Panc1 (cell line): Measurements from ENCODE around the gene CPSF3. TPM values are rescaled to one million over a fixed set of nuclear protein-coding genes. Genes with fewer than 3 reads are reported as not detected.

Source experiments
- ATAC-seq: fragments of 200-7000 bp; cut with Tn5 transposase; 2 replicates; pipeline ENCODE4 v1.9.1; 2020; ENCODE audit warnings: mild to moderate bottlenecking, moderate library complexity
- Bru-seq: library from RNA; stranded (reverse); fragments of 400-500 nt; gene quantifications from one replicate; lab custom pipeline; 2021; lab: Mats Ljungman, UMichigan
- BruChase-seq, 2 experiments: library from RNA; stranded (reverse); fragments of 400-500 nt; gene quantifications; one replicate each; lab custom pipeline; 2021; lab: Mats Ljungman, UMichigan
- BruUV-seq: library from RNA; stranded (reverse); fragments of 400-500 nt; replicated peaks from 2 replicates; lab custom pipeline; 2021; lab: Mats Ljungman, UMichigan
- CTCF ChIA-PET: fragments of 300-600 bp; sonication (Branson Sonifier 250); formaldehyde crosslinking; loops from one replicate; lab custom pipeline; 2022; ENCODE audit warnings: antibody characterized with exemption; lab: Charles Lee
- POLR2A ChIA-PET: fragments of 300-600 bp; sonication (Branson Sonifier 250); formaldehyde crosslinking; loops from one replicate; lab custom pipeline; 2022; ENCODE audit warnings: antibody characterized with exemption; lab: Charles Lee
- DNase-seq: peaks from one replicate; pipeline ENCODE4 v3.0.0-alpha.2; 2010; ENCODE audit warnings: low read depth, low spot score
- H3K27ac ChIP-seq: 2 replicates; pipeline ENCODE4 v1.5.1; 2011; ENCODE audit warnings: mild to moderate bottlenecking, low read length, inconsistent platforms
- H3K27me3 ChIP-seq: fragments of 200-500 bp; sonication (Bioruptor generic); 2 replicates; pipeline ENCODE4 v1.6.0; 2014; ENCODE audit warnings: low read length, inconsistent platforms; ENCODE audit not compliant: control insufficient read depth, insufficient read depth
- H3K36me3 ChIP-seq: fragments of 200-500 bp; sonication (Bioruptor generic); 2 replicates; pipeline ENCODE4 v1.5.1; 2014; ENCODE audit warnings: inconsistent platforms, mild to moderate bottlenecking, low read length, moderate library complexity; ENCODE audit not compliant: control insufficient read depth, insufficient read depth
- H3K4me1 ChIP-seq: 2 replicates; pipeline ENCODE4 v1.5.1; 2011; ENCODE audit warnings: inconsistent platforms, mild to moderate bottlenecking, low read length, moderate library complexity; ENCODE audit not compliant: control insufficient read depth, insufficient read depth
- H3K4me3 ChIP-seq, 2 experiments: 2 replicates each; pipeline ENCODE4 v1.5.1; 2011 to 2012; ENCODE audit warnings: low read depth in 2 of 2, low read length in 2 of 2, mild to moderate bottlenecking in 2 of 2, inconsistent platforms in 1 of 2, moderate library complexity in 1 of 2
- H3K9me3 ChIP-seq: fragments of 200-500 bp; sonication (Bioruptor generic); 2 replicates; pipeline ENCODE4 v1.5.1; 2014; ENCODE audit warnings: low read depth, mild to moderate bottlenecking, inconsistent platforms, low read length, moderate library complexity; ENCODE audit not compliant: control insufficient read depth, insufficient read depth
- CTCF ChIP-seq: fragments of 450-650 bp; IDR thresholded peaks from 2 replicates; pipeline ENCODE4 v1.5.1; 2017; ENCODE audit warnings: mild to moderate bottlenecking
- POLR2AphosphoS5 ChIP-seq: IDR thresholded peaks from 2 replicates; pipeline ENCODE4 v1.6.1; 2012; ENCODE audit warnings: mild to moderate bottlenecking, low read depth, low read length, moderate library complexity
- REST ChIP-seq, 2 experiments: IDR thresholded peaks; 2 replicates each; pipeline ENCODE4 v1.6.1; 2011 to 2012; ENCODE audit warnings: low read depth in 2 of 2, control low read depth in 1 of 2, low read length in 1 of 2, mild to moderate bottlenecking in 1 of 2, moderate library complexity in 1 of 2; ENCODE audit not compliant: insufficient read depth in 1 of 2
- SIN3A ChIP-seq: IDR thresholded peaks from 2 replicates; pipeline ENCODE4 v1.6.1; 2012; ENCODE audit warnings: low read depth, mild to moderate bottlenecking, low read length, moderate library complexity, borderline replicate concordance; ENCODE audit not compliant: insufficient read depth
- TCF7L2 ChIP-seq: IDR thresholded peaks from 2 replicates; pipeline ENCODE4 v1.6.1; 2011; ENCODE audit warnings: mild to moderate bottlenecking, low read depth, low read length, inconsistent platforms
- in situ Hi-C: cut with HindIII; loops from 2 replicates; pipeline ENCODE4 v1.10.0; 2016; ENCODE audit warnings: low sequenced_read_pairs, low pct_unique_long_range_greater_than_20kb
- intact Hi-C: fragments of 100-400 bp; cut with micrococcal nuclease; formaldehyde crosslinking; loops from one replicate; pipeline ENCODE4 v1.10.0; 2022; ENCODE audit not compliant: unreplicated experiment
- long read RNA-seq: library from polyadenylated mRNA; unstranded; transcript quantifications from one replicate; pipeline ENCODE4 v2.0.0, GENCODE V29; 2021; ENCODE audit not compliant: unreplicated experiment
- polyA plus RNA-seq: library from polyadenylated mRNA; unstranded; fragments of >200 nt; gene quantifications from one replicate; pipeline ENCODE4 v1.2.1, GENCODE V29; 2012; ENCODE audit warnings: missing spikeins; ENCODE audit not compliant: insufficient read length
- total RNA-seq: library from RNA; stranded (reverse); gene quantifications from one replicate; pipeline ENCODE4 v1.2.1, GENCODE V29; 2021; ENCODE audit not compliant: unreplicated experiment

CPSF3 gene
- total RNA-seq (54.1 TPM), Bru-seq, nascent RNA (percentile 71 among the genes with signal in this experiment), BruChase-seq, experiment 1, labeled RNA remaining after a 2-hour chase (percentile 70 among the genes with signal in this experiment), BruChase-seq, experiment 2, labeled RNA remaining after a 6-hour chase (percentile 81 among the genes with signal in this experiment)
- polyA plus RNA-seq: 40.6 TPM
- long read RNA-seq, transcript CPSF3-201 (18 exons, 2,345 nt): major isoform, 148 of 221 reads
- long read RNA-seq, partial matches to known transcripts: 56 of 221 reads
- long read RNA-seq, other reads (novel, unspliced or antisense): 17 of 221 reads

- no peak for TF ChIP-seq TCF7L2
- TF ChIP-seq POLR2AphosphoS5: peak; percentile 77
- TF ChIP-seq SIN3A: peak; percentile 78; the same call in 1 of the 2 replicates
- no peak for TF ChIP-seq CTCF
- in situ Hi-C loops: no loop called here
- Histone ChIP-seq H3K27ac (peak within 1 kb of the TSS; percentile 96), H3K27me3 (no peaks in the 10 kb centered on the region), H3K9me3 (no peaks in the 10 kb centered on the region), H3K36me3 (peaks cover 8% of the 10 kb centered on the region; the same call in 1 of the 2 replicates), H3K4me3 (peak within 1 kb of the TSS; percentile 86 to 99), H3K4me1 (peaks cover 13% of the 10 kb centered on the region)
- POLR2A ChIA-PET: interaction anchor here (0.6 kb wide), 1 partner anchor 56 kb away, joined by 3 read pairs; no protein-coding TSS in a partner anchor
- peak; percentile 95 for ATAC-seq
- BruUV-seq: no TSS peak
- CTCF ChIA-PET: no interaction called here
- intact Hi-C loops: no loop called here
- DNase-seq: peak; percentile 81
Measured at GRCh38 chr2:9423100-9423921, at the start of gene CPSF3, which contains the start of gene ITGB1BP1. CPSF3 (plus strand) TSS chr2:9423654; CDS start chr2:9423774, 120 bp downstream. ITGB1BP1 (minus strand) TSS chr2:9423528; CDS start chr2:9418697, 4,831 bp downstream.

- ChIA-PET POLR2A (no interaction called here), CTCF (interaction anchor here (0.6 kb wide), 1 partner anchor 610 kb away, joined by 4 read pairs; no protein-coding TSS in a partner anchor)
- TF ChIP-seq CTCF (no peak), REST (IDR thresholded peaks at IDR 0.05; ENCODE audit: insufficient read depth in 1 of 2, low read depth in 2 of 2, low read length in 1 of 2) (no peak), SIN3A (no peak), POLR2AphosphoS5 (no peak), TCF7L2 (no peak)
- Histone ChIP-seq H3K27ac (no peak overlapping the region), H3K4me3 (no peak overlapping the region), H3K36me3 (peaks cover 18% of the 10 kb centered on the region), H3K9me3 (no peaks in the 10 kb centered on the region), H3K27me3 (no peaks in the 10 kb centered on the region), H3K4me1 (peaks cover 32% of the 10 kb centered on the region)
- no TSS peak for BruUV-seq
- in situ Hi-C loops (no loop called here), intact Hi-C loops (loop anchor here (10.0 kb wide), 1 partner anchor 229 kb away; no protein-coding TSS in a partner anchor)
- DNase-seq: no peak
- ATAC-seq: no peak
Measured at GRCh38 chr2:9374071-9374730, 49.3 kb upstream of the CPSF3 start.
